ENCODE results near the gene TEX51.

The TEX51 gene

DNA sequence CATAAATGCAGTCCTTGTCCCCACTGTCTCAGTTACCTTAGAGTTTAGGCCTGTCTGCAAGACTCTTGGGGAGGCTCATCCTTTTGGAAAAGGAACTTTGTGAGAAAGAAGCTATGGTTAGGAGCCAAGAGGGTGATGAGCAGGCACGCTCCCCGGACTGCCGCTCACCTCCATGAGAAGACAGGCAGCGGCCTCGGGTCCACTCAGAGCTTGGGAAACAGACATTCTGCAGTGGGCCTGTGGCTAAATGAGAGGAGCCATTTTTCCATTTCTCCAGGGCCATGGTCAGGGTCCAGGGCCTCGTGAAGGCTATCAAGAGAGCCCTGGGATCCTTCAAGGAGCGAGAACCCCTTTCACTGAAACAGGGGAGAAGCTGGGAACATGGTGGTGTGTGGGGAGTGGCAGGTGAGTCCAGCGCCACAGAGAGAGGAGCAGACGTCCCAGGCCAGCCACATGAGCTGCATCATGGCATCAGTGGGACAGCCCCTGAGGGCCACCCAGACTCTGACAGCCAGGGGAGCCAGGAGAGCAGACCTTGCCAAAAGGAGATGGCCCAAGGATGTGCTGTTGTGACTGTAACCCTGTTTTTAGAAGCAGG, 4.0 kb upstream of the TEX51 start:
- Histone ChIP-seq H3K9me3 (ENCODE audit: low read length) (no peaks in the 10 kb centered on the region), H3K36me3 (ENCODE audit: insufficient read depth, low read length) (no peaks in the 10 kb centered on the region), H2AFZ (ENCODE audit: low read length) (no peak overlapping the region), H3K27ac (ENCODE audit: low read depth, low read length, poor library complexity, severe bottlenecking) (no peak overlapping the region), H3K4me1 (ENCODE audit: insufficient read depth, low read length, severe bottlenecking) (no peaks in the 10 kb centered on the region), H4K20me1 (ENCODE audit: insufficient read depth, low read length) (no peaks in the 10 kb centered on the region), H3K4me3 (ENCODE audit: low read depth, low read length, poor library complexity, severe bottlenecking) (no peak overlapping the region), H3K79me2 (ENCODE audit: insufficient read depth, low read length) (no peaks in the 10 kb centered on the region), H3K9ac (ENCODE audit: low read length) (no peak overlapping the region), H3F3A (ENCODE audit: insufficient read depth, low read length) (no peaks in the 10 kb centered on the region), H3K27me3 (ENCODE audit: insufficient read depth, low read length) (no peaks in the 10 kb centered on the region), H3K4me2 (ENCODE audit: low read length) (no peak overlapping the region), H3K9me2 (ENCODE audit: low read depth, low read length) (no peaks in the 10 kb centered on the region)
- TF ChIP-seq, protein P1, sequence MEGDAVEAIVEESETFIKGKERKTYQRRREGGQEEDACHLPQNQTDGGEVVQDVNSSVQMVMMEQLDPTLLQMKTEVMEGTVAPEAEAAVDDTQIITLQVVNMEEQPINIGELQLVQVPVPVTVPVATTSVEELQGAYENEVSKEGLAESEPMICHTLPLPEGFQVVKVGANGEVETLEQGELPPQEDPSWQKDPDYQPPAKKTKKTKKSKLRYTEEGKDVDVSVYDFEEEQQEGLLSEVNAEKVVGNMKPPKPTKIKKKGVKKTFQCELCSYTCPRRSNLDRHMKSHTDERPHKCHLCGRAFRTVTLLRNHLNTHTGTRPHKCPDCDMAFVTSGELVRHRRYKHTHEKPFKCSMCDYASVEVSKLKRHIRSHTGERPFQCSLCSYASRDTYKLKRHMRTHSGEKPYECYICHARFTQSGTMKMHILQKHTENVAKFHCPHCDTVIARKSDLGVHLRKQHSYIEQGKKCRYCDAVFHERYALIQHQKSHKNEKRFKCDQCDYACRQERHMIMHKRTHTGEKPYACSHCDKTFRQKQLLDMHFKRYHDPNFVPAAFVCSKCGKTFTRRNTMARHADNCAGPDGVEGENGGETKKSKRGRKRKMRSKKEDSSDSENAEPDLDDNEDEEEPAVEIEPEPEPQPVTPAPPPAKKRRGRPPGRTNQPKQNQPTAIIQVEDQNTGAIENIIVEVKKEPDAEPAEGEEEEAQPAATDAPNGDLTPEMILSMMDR (IDR thresholded peaks at IDR 0.05; ENCODE audit: low read length), result no peak
- TF ChIP-seq EZH2 (IDR thresholded peaks at IDR 0.05; ENCODE audit: borderline replicate concordance, low read length), result no peak

DNA sequence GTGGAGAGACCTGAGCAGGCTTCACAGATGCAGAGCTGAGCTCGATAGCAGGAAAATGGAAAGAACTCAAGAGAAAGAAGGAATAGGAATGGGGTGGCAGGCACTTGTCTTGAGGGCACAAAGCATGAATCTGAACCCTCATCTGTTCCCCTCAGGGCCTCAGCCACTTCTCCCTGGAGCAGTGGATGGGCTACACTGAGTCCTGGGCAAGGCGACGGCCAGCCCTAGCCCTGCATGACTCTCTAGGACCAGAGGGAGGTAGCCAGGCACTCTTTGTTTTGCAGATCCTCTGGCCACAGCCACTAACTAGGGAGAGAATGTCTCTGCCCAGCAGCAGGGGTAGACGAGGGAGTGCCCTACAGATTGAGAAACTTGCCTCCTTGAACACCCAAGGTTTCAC, 3.4 kb upstream of the TEX51 start:
- Histone ChIP-seq H4K20me1 (ENCODE audit: insufficient read depth, low read length) (no peaks in the 10 kb centered on the region), H3K9ac (ENCODE audit: low read length) (no peak overlapping the region), H3F3A (ENCODE audit: insufficient read depth, low read length) (no peaks in the 10 kb centered on the region), H3K4me3 (ENCODE audit: low read depth, low read length, poor library complexity, severe bottlenecking) (no peak overlapping the region), H3K4me2 (ENCODE audit: low read length) (no peak overlapping the region), H3K9me2 (ENCODE audit: low read depth, low read length) (no peaks in the 10 kb centered on the region), H3K9me3 (ENCODE audit: low read length) (no peaks in the 10 kb centered on the region), H3K79me2 (ENCODE audit: insufficient read depth, low read length) (no peaks in the 10 kb centered on the region), H3K4me1 (ENCODE audit: insufficient read depth, low read length, severe bottlenecking) (no peaks in the 10 kb centered on the region), H3K27ac (ENCODE audit: low read depth, low read length, poor library complexity, severe bottlenecking) (no peak overlapping the region), H3K27me3 (ENCODE audit: insufficient read depth, low read length) (no peaks in the 10 kb centered on the region), H3K36me3 (ENCODE audit: insufficient read depth, low read length) (no peaks in the 10 kb centered on the region), H2AFZ (ENCODE audit: low read length) (no peak overlapping the region)
- TF ChIP-seq, protein P1 (IDR thresholded peaks at IDR 0.05; ENCODE audit: low read length), result no peak
- TF ChIP-seq EZH2 (IDR thresholded peaks at IDR 0.05; ENCODE audit: borderline replicate concordance, low read length), result no peak

DNA sequence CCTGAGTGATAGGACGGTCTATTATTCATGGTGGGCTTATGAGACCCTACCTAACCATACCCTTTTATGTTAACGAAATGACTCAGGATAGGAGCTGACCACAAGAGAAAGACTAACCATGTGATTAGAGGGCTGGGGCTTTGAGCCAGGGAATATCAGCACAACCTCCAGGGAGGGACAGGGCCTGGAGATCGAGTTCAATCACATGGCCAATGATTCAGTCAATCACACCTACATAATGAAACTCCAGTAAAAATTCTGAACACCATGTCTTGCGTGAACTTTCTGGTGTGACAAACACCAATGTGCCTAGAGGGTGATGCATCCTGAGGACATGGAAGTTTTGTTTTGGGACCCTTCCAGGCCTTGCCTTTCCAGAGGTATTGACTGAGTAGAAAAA, 2.2 kb upstream of the TEX51 start:
- no peak for TF ChIP-seq EZH2 (IDR thresholded peaks at IDR 0.05; ENCODE audit: borderline replicate concordance, low read length)
- TF ChIP-seq, protein P1 (IDR thresholded peaks at IDR 0.05; ENCODE audit: low read length), result no peak
- Histone ChIP-seq H3K36me3 (ENCODE audit: insufficient read depth, low read length) (no peaks in the 10 kb centered on the region), H4K20me1 (ENCODE audit: insufficient read depth, low read length) (no peaks in the 10 kb centered on the region), H3K4me1 (ENCODE audit: insufficient read depth, low read length, severe bottlenecking) (no peaks in the 10 kb centered on the region), H3K27ac (ENCODE audit: low read depth, low read length, poor library complexity, severe bottlenecking) (no peak overlapping the region), H3K27me3 (ENCODE audit: insufficient read depth, low read length) (no peaks in the 10 kb centered on the region), H3F3A (ENCODE audit: insufficient read depth, low read length) (no peaks in the 10 kb centered on the region), H3K9me2 (ENCODE audit: low read depth, low read length) (no peaks in the 10 kb centered on the region), H3K9ac (ENCODE audit: low read length) (no peak overlapping the region), H3K9me3 (ENCODE audit: low read length) (no peaks in the 10 kb centered on the region), H3K79me2 (ENCODE audit: insufficient read depth, low read length) (no peaks in the 10 kb centered on the region), H3K4me3 (ENCODE audit: low read depth, low read length, poor library complexity, severe bottlenecking) (no peak overlapping the region), H3K4me2 (ENCODE audit: low read length) (no peak overlapping the region), H2AFZ (ENCODE audit: low read length) (no peak overlapping the region)
